ENCODE results near the gene FAM114A2.

DNA sequence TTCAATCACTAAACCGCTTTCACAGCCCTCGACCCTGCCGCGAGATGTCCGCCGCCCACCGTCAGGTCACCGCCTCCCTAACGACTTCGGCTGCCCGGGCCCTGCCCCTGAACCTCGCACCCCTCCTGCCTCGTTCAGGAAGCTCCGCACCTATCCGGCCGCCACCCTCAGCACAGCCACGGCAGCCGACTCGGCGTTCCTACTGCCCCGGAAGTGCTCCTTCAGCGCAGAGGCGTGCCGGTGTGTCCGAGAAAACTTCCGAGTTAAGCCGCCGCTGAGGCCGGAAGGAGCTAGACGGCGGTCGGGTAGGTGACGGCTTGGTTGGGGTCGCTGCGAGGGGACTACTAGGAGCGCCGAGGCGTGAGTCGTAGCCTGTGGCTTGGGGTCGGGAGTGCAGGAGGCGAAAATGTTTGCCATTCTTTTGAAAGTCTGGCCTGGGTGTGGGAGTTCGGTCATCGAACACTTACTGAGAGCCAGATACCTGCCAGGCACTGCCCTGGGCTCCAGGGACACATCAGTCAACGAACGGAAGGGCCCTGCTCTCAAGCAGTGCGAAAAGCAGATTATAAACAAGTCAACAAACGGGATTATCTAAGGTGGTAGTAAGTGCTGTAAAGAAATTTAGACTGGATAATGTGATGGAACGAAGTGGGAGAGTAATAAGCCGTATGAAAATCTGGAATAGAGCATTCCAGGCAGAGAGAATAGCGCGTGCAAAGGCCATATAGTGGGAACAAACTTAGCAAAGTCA lies at the start of gene FAM114A2, which contains the start of gene MFAP3:
- TF ChIP-seq POLR2A (IDR thresholded peaks at IDR 0.05): peak; percentile 75 to 95 (median 92)
- TF ChIP-seq, protein P1, sequence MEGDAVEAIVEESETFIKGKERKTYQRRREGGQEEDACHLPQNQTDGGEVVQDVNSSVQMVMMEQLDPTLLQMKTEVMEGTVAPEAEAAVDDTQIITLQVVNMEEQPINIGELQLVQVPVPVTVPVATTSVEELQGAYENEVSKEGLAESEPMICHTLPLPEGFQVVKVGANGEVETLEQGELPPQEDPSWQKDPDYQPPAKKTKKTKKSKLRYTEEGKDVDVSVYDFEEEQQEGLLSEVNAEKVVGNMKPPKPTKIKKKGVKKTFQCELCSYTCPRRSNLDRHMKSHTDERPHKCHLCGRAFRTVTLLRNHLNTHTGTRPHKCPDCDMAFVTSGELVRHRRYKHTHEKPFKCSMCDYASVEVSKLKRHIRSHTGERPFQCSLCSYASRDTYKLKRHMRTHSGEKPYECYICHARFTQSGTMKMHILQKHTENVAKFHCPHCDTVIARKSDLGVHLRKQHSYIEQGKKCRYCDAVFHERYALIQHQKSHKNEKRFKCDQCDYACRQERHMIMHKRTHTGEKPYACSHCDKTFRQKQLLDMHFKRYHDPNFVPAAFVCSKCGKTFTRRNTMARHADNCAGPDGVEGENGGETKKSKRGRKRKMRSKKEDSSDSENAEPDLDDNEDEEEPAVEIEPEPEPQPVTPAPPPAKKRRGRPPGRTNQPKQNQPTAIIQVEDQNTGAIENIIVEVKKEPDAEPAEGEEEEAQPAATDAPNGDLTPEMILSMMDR (IDR thresholded peaks at IDR 0.05): peak in 2 of 7 experiments; percentile 3 to 7

Measured in body of pancreas (tissue), 4 donors.